Measurements from ENCODE around the gene EXOSC10.

GRCh38 chr1:11062965-11063401, 36.7 kb downstream of the EXOSC10 start:
- TF ChIP-seq POLR2AphosphoS5 (IDR thresholded peaks at IDR 0.05; ENCODE audit: low read depth, low read length) (no peak), ZFX (CRISPR knock-in tag; IDR thresholded peaks at IDR 0.05; ENCODE audit: low read depth) (no peak), EZH2 (conservative IDR thresholded peaks at IDR 0.05; ENCODE audit: low read depth, low read length) (no peak), ZNF747 (CRISPR knock-in tag; IDR thresholded peaks at IDR 0.05; ENCODE audit: borderline replicate concordance) (no peak), ZNF460 (CRISPR knock-in tag; IDR thresholded peaks at IDR 0.05; ENCODE audit: borderline replicate concordance) (no peak), FOSL1 (CRISPR knock-in tag; IDR thresholded peaks at IDR 0.05; ENCODE audit: borderline replicate concordance) (no peak), ZNF274 (CRISPR knock-in tag; IDR thresholded peaks at IDR 0.05) (no peak), BRD4 (CRISPR knock-in tag; IDR thresholded peaks at IDR 0.05) (no peak), ZSCAN20 (CRISPR knock-in tag; IDR thresholded peaks at IDR 0.05; ENCODE audit: borderline replicate concordance) (no peak), GATAD2A (CRISPR knock-in tag; IDR thresholded peaks at IDR 0.05) (no peak)

Data from HepG2 (cell line).